Smooth muscle cell (in vitro differentiated cells): ENCODE measurements around the gene LANCL3. TPM values are rescaled to one million over a fixed set of nuclear protein-coding genes. Genes with fewer than 3 reads are reported as not detected.

Source experiments
- DNase-seq: peaks from one replicate; lab custom pipeline; 2025; ENCODE audit not compliant: unreplicated experiment; lab: John Stamatoyannopoulos, UW
- H2AFZ ChIP-seq: fragments of 200-600 bp; sonication (generic); 2 replicates; pipeline ENCODE4 v1.6.0; 2016; ENCODE audit warnings: antibody characterized with exemption, low read depth, mild to moderate bottlenecking
- H3F3A ChIP-seq: fragments of 200-600 bp; sonication (generic); 2 replicates; pipeline ENCODE4 v1.6.0; 2017; ENCODE audit warnings: antibody characterized with exemption, low read depth
- H3K27ac ChIP-seq: fragments of 200-600 bp; sonication (generic); 2 replicates; pipeline ENCODE4 v1.5.1; 2016; ENCODE audit warnings: low read depth, mild to moderate bottlenecking
- H3K27me3 ChIP-seq: fragments of 200-600 bp; sonication (generic); 2 replicates; pipeline ENCODE4 v1.6.1; 2016; ENCODE audit warnings: low read depth, mild to moderate bottlenecking
- H3K36me3 ChIP-seq: fragments of 200-600 bp; sonication (generic); 2 replicates; pipeline ENCODE4 v1.5.1; 2016; ENCODE audit warnings: low read depth
- H3K4me1 ChIP-seq: fragments of 200-600 bp; sonication (generic); 2 replicates; pipeline ENCODE4 v1.5.1; 2016; ENCODE audit warnings: low read depth
- H3K4me2 ChIP-seq: fragments of 200-600 bp; sonication (generic); 2 replicates; pipeline ENCODE4 v1.6.0; 2016; ENCODE audit warnings: mild to moderate bottlenecking
- H3K4me3 ChIP-seq: fragments of 200-600 bp; sonication (generic); 2 replicates; pipeline ENCODE4 v1.5.1; 2016; ENCODE audit warnings: mild to moderate bottlenecking
- H3K79me2 ChIP-seq: fragments of 200-600 bp; sonication (generic); 2 replicates; pipeline ENCODE4 v1.6.0; 2016; ENCODE audit warnings: low read depth, mild to moderate bottlenecking
- H3K9ac ChIP-seq: fragments of 200-600 bp; sonication (generic); 2 replicates; pipeline ENCODE4 v1.6.0; 2016; ENCODE audit warnings: low read depth
- H3K9me3 ChIP-seq: fragments of 200-600 bp; sonication (generic); replicated peaks from 2 replicates; pipeline ENCODE4 v1.5.1; 2016; ENCODE audit warnings: low read depth
- H4K20me1 ChIP-seq: fragments of 200-600 bp; sonication (generic); 2 replicates; pipeline ENCODE4 v1.6.0; 2016; ENCODE audit warnings: low read depth
- WGBS: methylation state at CpG from one replicate; pipeline ENCODE4 v1.1.7; 2016; ENCODE audit warnings: low lambda C conversion rate; 5-methylcytosine and 5-hydroxymethylcytosine counted together
- polyA plus RNA-seq: library from polyadenylated mRNA; unstranded; fragments of >200 nt; fragmentation: Nextera tagmentation; extraction: Ambion mirVana; gene quantifications from 2 replicates; pipeline ENCODE4 v1.2.1, GENCODE V29; 2016
- total RNA-seq: library from RNA; depleted of rRNA; stranded (reverse); fragments of >200 nt; gene quantifications from 2 replicates; pipeline ENCODE4 v1.2.3, GENCODE V29; 2014
- TF ChIP-seq, protein P1 (sequence below): fragments of 200-600 bp; sonication (generic); IDR thresholded peaks from 2 replicates; pipeline ENCODE4 v1.5.1; 2017; ENCODE audit warnings: borderline replicate concordance, mild to moderate bottlenecking, antibody characterized with exemption; ENCODE audit not compliant: insufficient read depth, poor library complexity, severe bottlenecking

The LANCL3 gene
- total and polyA plus RNA-seq, 2 experiments from 2014 or later = 0.18 to 0.54 TPM

DNA sequence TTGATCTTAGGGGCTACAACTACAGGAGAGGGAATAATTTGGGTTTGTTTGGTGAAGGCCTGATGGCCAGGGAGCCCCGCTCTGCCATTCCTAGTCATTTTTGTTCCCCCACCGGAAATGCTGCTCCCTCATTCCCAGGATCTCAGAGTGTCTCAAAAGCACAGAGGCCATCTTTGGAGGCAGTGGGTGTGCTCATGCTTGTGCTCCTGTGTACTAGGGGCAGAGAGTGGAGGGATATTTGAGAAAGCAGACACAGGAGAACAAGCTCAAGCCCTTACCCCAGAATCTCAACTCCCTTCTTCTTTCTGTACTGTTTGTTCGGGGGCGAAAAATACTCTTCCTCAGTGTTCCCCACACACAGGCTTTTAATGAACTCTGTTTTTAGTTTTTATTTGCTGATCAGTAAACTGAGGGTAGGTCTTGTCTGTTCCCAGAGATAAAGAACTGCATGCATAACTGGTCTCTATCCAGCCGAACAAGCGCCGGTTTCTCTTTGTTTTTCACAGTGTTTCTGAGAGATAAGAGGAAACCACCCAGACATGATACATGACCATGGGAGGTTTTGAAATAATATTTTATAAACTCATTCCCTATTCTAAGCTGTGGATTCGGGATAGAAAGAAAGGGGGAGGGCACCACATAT is 81.2 kb downstream of the LANCL3 start:
- H3K9me3 ChIP-seq = no peaks in the 10 kb centered on the region
- H4K20me1 ChIP-seq = no peaks in the 10 kb centered on the region
- no peak overlapping the region for H3K4me2 ChIP-seq
- TF ChIP-seq, protein P1, sequence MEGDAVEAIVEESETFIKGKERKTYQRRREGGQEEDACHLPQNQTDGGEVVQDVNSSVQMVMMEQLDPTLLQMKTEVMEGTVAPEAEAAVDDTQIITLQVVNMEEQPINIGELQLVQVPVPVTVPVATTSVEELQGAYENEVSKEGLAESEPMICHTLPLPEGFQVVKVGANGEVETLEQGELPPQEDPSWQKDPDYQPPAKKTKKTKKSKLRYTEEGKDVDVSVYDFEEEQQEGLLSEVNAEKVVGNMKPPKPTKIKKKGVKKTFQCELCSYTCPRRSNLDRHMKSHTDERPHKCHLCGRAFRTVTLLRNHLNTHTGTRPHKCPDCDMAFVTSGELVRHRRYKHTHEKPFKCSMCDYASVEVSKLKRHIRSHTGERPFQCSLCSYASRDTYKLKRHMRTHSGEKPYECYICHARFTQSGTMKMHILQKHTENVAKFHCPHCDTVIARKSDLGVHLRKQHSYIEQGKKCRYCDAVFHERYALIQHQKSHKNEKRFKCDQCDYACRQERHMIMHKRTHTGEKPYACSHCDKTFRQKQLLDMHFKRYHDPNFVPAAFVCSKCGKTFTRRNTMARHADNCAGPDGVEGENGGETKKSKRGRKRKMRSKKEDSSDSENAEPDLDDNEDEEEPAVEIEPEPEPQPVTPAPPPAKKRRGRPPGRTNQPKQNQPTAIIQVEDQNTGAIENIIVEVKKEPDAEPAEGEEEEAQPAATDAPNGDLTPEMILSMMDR = no peak
- 85% methylated on average over 8 of the region's 8 CpGs for WGBS
- no peak overlapping the region for H3K9ac ChIP-seq
- H3K27me3 ChIP-seq = no peaks in the 10 kb centered on the region
- no peak overlapping the region for H3K27ac ChIP-seq
- no peak overlapping the region for H3K4me3 ChIP-seq
- no peak overlapping the region for H2AFZ ChIP-seq
- H3K36me3 ChIP-seq = no peaks in the 10 kb centered on the region
- H3F3A ChIP-seq = no peaks in the 10 kb centered on the region
- H3K4me1 ChIP-seq = no peaks in the 10 kb centered on the region
- no peak for DNase-seq
- no peaks in the 10 kb centered on the region for H3K79me2 ChIP-seq

DNA sequence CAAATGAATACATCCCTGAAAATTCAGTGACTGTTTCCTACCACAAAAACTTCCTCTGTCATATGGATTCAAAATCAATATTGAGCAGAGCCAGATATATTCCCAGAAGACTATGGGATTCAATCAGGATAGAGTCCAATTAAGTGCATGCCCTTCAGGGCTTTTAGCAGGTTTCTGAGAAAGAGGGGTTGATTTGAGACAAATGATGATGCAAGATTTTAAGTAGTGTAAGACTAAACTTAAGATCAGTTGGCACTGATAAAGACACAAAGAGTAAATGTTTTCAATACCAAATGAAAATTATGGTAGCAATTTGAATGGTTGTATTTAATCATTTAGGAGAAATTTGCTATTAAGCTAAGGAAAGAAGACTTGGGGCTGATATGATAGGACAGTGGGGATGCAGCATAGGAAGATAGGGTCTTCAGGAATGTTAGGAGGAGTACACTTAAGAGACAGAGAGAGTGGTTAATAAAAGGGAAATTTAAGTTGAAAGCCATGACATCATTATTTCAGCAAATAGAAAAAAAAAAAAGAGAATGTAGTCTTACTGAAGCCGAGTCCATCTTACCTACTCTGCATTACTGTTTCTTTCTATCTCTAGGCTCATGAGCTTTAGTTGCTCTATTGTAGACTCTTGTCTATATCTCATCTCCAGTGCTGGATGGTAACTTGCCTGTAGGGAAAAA is 82.1 kb downstream of the LANCL3 start:
- no peak overlapping the region for H3K27ac ChIP-seq
- TF ChIP-seq, protein P1 = no peak
- H3K9ac ChIP-seq = no peak overlapping the region
- no peak for DNase-seq
- H3K27me3 ChIP-seq = no peaks in the 10 kb centered on the region
- H3K36me3 ChIP-seq = no peaks in the 10 kb centered on the region
- H3K9me3 ChIP-seq = no peaks in the 10 kb centered on the region
- no peak overlapping the region for H3K4me3 ChIP-seq
- H3K79me2 ChIP-seq = no peaks in the 10 kb centered on the region
- H4K20me1 ChIP-seq = no peaks in the 10 kb centered on the region
- no peak overlapping the region for H2AFZ ChIP-seq
- H3K4me2 ChIP-seq = no peak overlapping the region
- 62% methylated on average over 1 of the region's 1 CpG for WGBS
- no peaks in the 10 kb centered on the region for H3K4me1 ChIP-seq
- H3F3A ChIP-seq = no peaks in the 10 kb centered on the region

GRCh38 chrX:37658343-37659030 is 87.0 kb downstream of the LANCL3 start:
- no peaks in the 10 kb centered on the region for H4K20me1 ChIP-seq

More at GRCh38 chrX:37658343-37659030, 87.0 kb downstream of the LANCL3 start:
- H3K36me3 ChIP-seq = no peaks in the 10 kb centered on the region
- no peak overlapping the region for H3K4me3 ChIP-seq
- H3K27ac ChIP-seq = no peak overlapping the region
- WGBS = 74% methylated on average over 4 of the region's 4 CpGs
- no peaks in the 10 kb centered on the region for H3F3A ChIP-seq
- H3K9ac ChIP-seq = no peak overlapping the region
- no peaks in the 10 kb centered on the region for H3K27me3 ChIP-seq
- H2AFZ ChIP-seq = no peak overlapping the region
- no peaks in the 10 kb centered on the region for H3K4me1 ChIP-seq
- no peaks in the 10 kb centered on the region for H3K9me3 ChIP-seq
- H3K79me2 ChIP-seq = no peaks in the 10 kb centered on the region
- TF ChIP-seq, protein P1 = no peak
- no peak for DNase-seq
- H3K4me2 ChIP-seq = no peak overlapping the region
